Fibroblast of lung (primary cell): ENCODE measurements around the gene SMOC2. TPM values are rescaled to one million over a fixed set of nuclear protein-coding genes. Genes with fewer than 3 reads are reported as not detected.

Experiments used
- DNase-seq, 2 donors: peaks; one replicate each; pipeline versions ENCODE4 v3.0.0 to v3.0.0-alpha.2; 2010; ENCODE audit warnings: low read depth in 2 of 2
- H2AFZ ChIP-seq: 2 replicates; pipeline ENCODE4 v1.5.1; 2012; ENCODE audit warnings: low read length, control low read depth, inconsistent platforms
- H3K27ac ChIP-seq: 2 replicates; pipeline ENCODE4 v1.5.1; 2011; ENCODE audit warnings: low read length, control low read depth; ENCODE audit not compliant: insufficient read depth
- H3K27me3 ChIP-seq: 2 replicates; pipeline ENCODE4 v1.5.1; 2011; ENCODE audit warnings: mild to moderate bottlenecking, low read length; ENCODE audit not compliant: control insufficient read depth, insufficient read depth
- H3K36me3 ChIP-seq: 2 replicates; pipeline ENCODE4 v1.5.1; 2011; ENCODE audit warnings: low read length; ENCODE audit not compliant: control insufficient read depth, insufficient read depth
- H3K4me1 ChIP-seq: 2 replicates; pipeline ENCODE4 v1.5.1; 2011; ENCODE audit warnings: low read length; ENCODE audit not compliant: control insufficient read depth, insufficient read depth; ENCODE audit errors: extremely low read depth
- H3K4me2 ChIP-seq: 2 replicates; pipeline ENCODE4 v1.5.1; 2011; ENCODE audit warnings: low read length, control low read depth; ENCODE audit not compliant: insufficient read depth; ENCODE audit errors: extremely low read depth
- H3K4me3 ChIP-seq, 4 experiments: fragments of 200-600 bp in 1 of 4; sonication (generic) in 1 of 4; replicated peaks in 1 of 4; 2 replicates each; pipeline ENCODE4 v1.5.1; 2011 to 2016; ENCODE audit warnings: low read length in 4 of 4, low read depth in 3 of 4, mild to moderate bottlenecking in 3 of 4, control low read depth in 2 of 4, inconsistent platforms in 1 of 4, mixed read lengths in 1 of 4; ENCODE audit not compliant: insufficient read depth in 1 of 4; ENCODE audit errors: control extremely low read depth in 1 of 4
- H3K79me2 ChIP-seq: 2 replicates; pipeline ENCODE4 v1.5.1; 2012; ENCODE audit warnings: mild to moderate bottlenecking, low read length, inconsistent platforms; ENCODE audit not compliant: control insufficient read depth, insufficient read depth
- H3K9ac ChIP-seq: 2 replicates; pipeline ENCODE4 v1.5.1; 2011; ENCODE audit warnings: mild to moderate bottlenecking, low read length, control low read depth; ENCODE audit not compliant: insufficient read depth
- H3K9me3 ChIP-seq: 2 replicates; pipeline ENCODE4 v1.5.1; 2012; ENCODE audit warnings: low read depth, low read length; ENCODE audit not compliant: control insufficient read depth, insufficient read depth
- H4K20me1 ChIP-seq: 2 replicates; pipeline ENCODE4 v1.5.1; 2011; ENCODE audit warnings: low read length; ENCODE audit not compliant: control insufficient read depth, insufficient read depth; ENCODE audit errors: extremely low read depth
- CTCF ChIP-seq, 2 donors: IDR thresholded peaks in 1 of 2; conservative IDR thresholded peaks in 1 of 2; 1 replicate in 1 of 2; 2 replicates in 1 of 2; pipeline ENCODE4 v1.5.1; 2011 to 2012; ENCODE audit warnings: low read length in 2 of 2, control low read depth in 1 of 2, inconsistent platforms in 1 of 2, low read depth in 1 of 2, mild to moderate bottlenecking in 1 of 2
- EZH2 ChIP-seq: IDR thresholded peaks from 2 replicates; pipeline ENCODE4 v1.5.1; 2012; ENCODE audit warnings: low read length, control low read depth, mild to moderate bottlenecking; ENCODE audit errors: missing control alignments
- polyA plus RNA-seq, 2 donors: library from polyadenylated mRNA; depleted of rRNA in 1 of 2; stranded (reverse) in 1 of 2; unstranded in 1 of 2; fragments of >200 nt; gene quantifications; 2 replicates each; pipeline ENCODE4 v1.2.1, GENCODE V29; 2011 to 2012; ENCODE audit warnings: missing spikeins in 1 of 2
- total RNA-seq: library from RNA; depleted of rRNA; stranded (reverse); fragments of >200 nt; gene quantifications from 2 replicates; pipeline ENCODE4 v1.2.1, GENCODE V29; 2014

Gene SMOC2
- total and polyA plus RNA-seq, 2 donors (not counting 1 experiment from before 2014, with no cell fraction given): not detected

GRCh38 chr6:168645326-168645725 lies 204.3 kb downstream of the SMOC2 start:
- Histone ChIP-seq H3K79me2 (no peaks in the 10 kb centered on the region), H4K20me1 (no peaks in the 10 kb centered on the region), H3K27ac (no peak overlapping the region), H3K4me2 (no peak overlapping the region), H3K27me3 (no peaks in the 10 kb centered on the region), H3K4me3 (no peak overlapping the region), H3K36me3 (no peaks in the 10 kb centered on the region), H3K9ac (no peak overlapping the region), H3K9me3 (no peaks in the 10 kb centered on the region), H2AFZ (no peak overlapping the region), H3K4me1 (no peaks in the 10 kb centered on the region)
- DNase-seq: no peak
- no peak for TF ChIP-seq CTCF (conservative IDR thresholded peaks at IDR 0.05 in 1 of 2, IDR thresholded peaks at IDR 0.05 in 1 of 2; ENCODE audit: low read depth in 1 of 2, low read length in 2 of 2)

GRCh38 chr6:168647271-168647670 lies 206.3 kb downstream of the SMOC2 start:
- no peaks in the 10 kb centered on the region for H3K36me3 ChIP-seq
- H4K20me1 ChIP-seq: no peaks in the 10 kb centered on the region
- TF ChIP-seq CTCF (conservative IDR thresholded peaks at IDR 0.05 in 1 of 2, IDR thresholded peaks at IDR 0.05 in 1 of 2; ENCODE audit: low read depth in 1 of 2, low read length in 2 of 2) (no peak), EZH2 (no peak)
- H3K9me3 ChIP-seq: no peaks in the 10 kb centered on the region
- H3K27me3 ChIP-seq: no peaks in the 10 kb centered on the region
- H3K4me2 ChIP-seq: no peak overlapping the region
- no peak for DNase-seq
- no peak overlapping the region for H2AFZ ChIP-seq
- no peak overlapping the region for H3K9ac ChIP-seq
- no peaks in the 10 kb centered on the region for H3K79me2 ChIP-seq
- H3K27ac ChIP-seq: no peak overlapping the region
- no peaks in the 10 kb centered on the region for H3K4me1 ChIP-seq
- no peak overlapping the region for H3K4me3 ChIP-seq

DNA sequence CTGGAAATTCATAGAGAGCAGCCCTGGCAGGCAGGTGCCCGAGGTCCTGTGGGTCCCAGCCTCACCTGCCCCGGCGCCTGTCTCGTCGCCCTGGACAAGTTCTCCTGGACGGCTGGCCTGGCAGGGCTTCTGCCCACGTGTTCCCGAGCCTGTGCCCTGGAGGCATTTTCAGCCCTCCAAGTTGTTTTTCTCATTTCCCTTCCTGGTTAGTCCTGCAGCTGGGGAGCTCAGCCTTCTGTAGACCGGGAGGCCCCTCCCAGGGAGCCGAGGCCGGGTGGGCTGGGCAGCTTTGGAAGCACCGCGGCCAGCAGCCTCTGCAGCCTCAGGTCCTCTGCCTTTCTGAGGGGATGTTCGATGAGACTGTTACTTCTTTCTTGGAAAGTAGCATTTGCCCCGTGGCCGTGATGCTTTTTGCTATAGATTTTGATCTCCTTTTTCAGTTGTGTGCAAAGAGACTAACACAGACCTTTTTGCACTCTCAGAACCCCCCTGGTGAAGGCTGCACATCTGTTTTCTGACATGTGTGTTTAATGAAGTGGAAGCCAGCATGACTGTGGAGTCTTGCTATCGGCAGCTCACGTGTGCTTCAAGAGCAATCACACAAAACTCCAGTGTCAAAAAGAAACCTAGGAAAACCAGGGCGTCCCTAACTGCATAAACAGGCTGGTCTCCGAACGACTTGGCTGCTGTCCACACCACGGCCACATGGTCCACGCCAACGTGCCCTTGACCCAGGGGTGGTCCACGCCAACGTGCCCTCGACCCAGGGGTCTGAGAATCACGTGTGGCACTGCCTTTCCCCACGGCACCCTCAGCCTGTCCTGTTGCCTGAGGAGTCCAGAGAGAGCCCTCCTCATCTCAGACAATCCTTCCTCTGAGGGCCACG lies 207.5 kb downstream of the SMOC2 start:
- DNase-seq: no peak

More for the DNA sequence above, 207.5 kb downstream of the SMOC2 start:
- Histone ChIP-seq H3K9me3 (no peaks in the 10 kb centered on the region), H4K20me1 (no peaks in the 10 kb centered on the region), H2AFZ (no peak overlapping the region), H3K27me3 (no peaks in the 10 kb centered on the region), H3K36me3 (no peaks in the 10 kb centered on the region), H3K79me2 (no peaks in the 10 kb centered on the region), H3K4me2 (no peak overlapping the region), H3K9ac (no peak overlapping the region), H3K4me3 (no peak overlapping the region), H3K4me1 (no peaks in the 10 kb centered on the region), H3K27ac (no peak overlapping the region)
- no peak for TF ChIP-seq EZH2
- TF ChIP-seq CTCF (conservative IDR thresholded peaks at IDR 0.05 in 1 of 2, IDR thresholded peaks at IDR 0.05 in 1 of 2; ENCODE audit: low read depth in 1 of 2, low read length in 2 of 2): no peak
